Fibroblast of gingiva (primary cell): ENCODE data around the gene ACSBG1.
"Not testable (repeated sequence)": the region's sequence is repeated elsewhere in the genome, so short reads cannot be mapped to it uniquely, and the experiment has no call there.

Source experiments
- DNase-seq: peaks from one replicate; pipeline ENCODE4 v3.0.0-alpha.2; 2011; ENCODE audit warnings: low read depth

Gene ACSBG1

GRCh38 chr15:78162038-78162437 is 72.3 kb downstream of the ACSBG1 start:
- no peak for DNase-seq

- DNase-seq, result no peak
These were observed 75.0 kb downstream of the ACSBG1 start for GRCh38 chr15:78159395-78159794.

- DNase-seq, result no peak
These were observed 77.2 kb downstream of the ACSBG1 start for GRCh38 chr15:78157203-78157602.

GRCh38 chr15:78156653-78157052 is 77.7 kb downstream of the ACSBG1 start:
- no peak for DNase-seq

- DNase-seq, result peak; percentile 21
These were observed 78.9 kb downstream of the ACSBG1 start for GRCh38 chr15:78155355-78155939.

GRCh38 chr15:78154955-78155354 is 79.4 kb downstream of the ACSBG1 start:
- DNase-seq, result no peak

- DNase-seq, result not testable (repeated sequence)
These were observed 83.3 kb downstream of the ACSBG1 start for GRCh38 chr15:78151075-78151474.

GRCh38 chr15:78149805-78150751 is 84.3 kb downstream of the ACSBG1 start:
- no peak for DNase-seq

- peak; percentile 95 for DNase-seq
These were observed 85.1 kb downstream of the ACSBG1 start, which contains the start of gene IDH3A for GRCh38 chr15:78149068-78149804. Gene IDH3A, plus strand, starts transcription at chr15:78149362. Its CDS starts 42 bp downstream, at chr15:78149404.

- no peak for DNase-seq
These were observed 85.8 kb downstream of the ACSBG1 start for GRCh38 chr15:78148392-78149067.

- no peak for DNase-seq
These were observed 86.8 kb downstream of the ACSBG1 start for GRCh38 chr15:78147566-78147965.

GRCh38 chr15:78146425-78147154 is 87.8 kb downstream of the ACSBG1 start:
- DNase-seq, result no peak

GRCh38 chr15:78142332-78142731 is 92.0 kb downstream of the ACSBG1 start:
- no peak for DNase-seq

GRCh38 chr15:78140292-78140691 is 94.1 kb downstream of the ACSBG1 start:
- DNase-seq, result no peak

- no peak for DNase-seq
These were observed 94.8 kb downstream of the ACSBG1 start for GRCh38 chr15:78139578-78139977.

- DNase-seq, result no peak
These were observed 100.6 kb downstream of the ACSBG1 start for GRCh38 chr15:78133801-78134200.

- peak; percentile 56 for DNase-seq
These were observed 102.9 kb downstream of the ACSBG1 start, which contains the start of gene CIB2 for GRCh38 chr15:78131295-78132061. Gene CIB2, minus strand, starts transcription at chr15:78131445. Its CDS starts 230 bp downstream, at chr15:78131215.

GRCh38 chr15:78130466-78131294 is 103.7 kb downstream of the ACSBG1 start:
- no peak for DNase-seq

- DNase-seq, result no peak
These were observed 104.5 kb downstream of the ACSBG1 start for GRCh38 chr15:78129751-78130287.
